H1 (cell line): ENCODE data around the gene STEAP4. TPM values are rescaled to one million over a fixed set of nuclear protein-coding genes. Genes with fewer than 3 reads are reported as not detected.
"Not testable (repeated sequence)": the region's sequence is repeated elsewhere in the genome, so short reads cannot be mapped to it uniquely, and the experiment has no call there.

ENCODE experiments used
- CTCF ChIA-PET: fragments of 300-600 bp; sonication (Branson Sonifier 250); formaldehyde crosslinking; loops from one replicate; lab custom pipeline; 2021; ENCODE audit not compliant: partially characterized antibody; lab: Charles Lee
- POLR2A ChIA-PET: fragments of 300-600 bp; sonication (Branson Sonifier 250); formaldehyde crosslinking; loops from one replicate; lab custom pipeline; 2021; ENCODE audit warnings: inconsistent platforms; ENCODE audit not compliant: partially characterized antibody; lab: Charles Lee
- DNase-seq, 2 experiments: peaks; one replicate each; pipeline versions ENCODE4 v3.0.0 to v3.0.0-alpha.2; 2010 to 2022; ENCODE audit warnings: low spot score in 2 of 2, low read depth in 1 of 2, mixed read lengths in 1 of 2
- FAIRE-seq: peaks from 2 replicates; lab custom pipeline; 2011; peaks lifted over from hg19 to GRCh38; lab: Jason Lieb, UNC
- H2AFZ ChIP-seq: 2 replicates; pipeline ENCODE4 v1.8.1; 2012; ENCODE audit warnings: low read length, inconsistent platforms
- H2AK5ac ChIP-seq: 2 replicates; pipeline ENCODE4 v1.6.1; 2013; ENCODE audit warnings: low read depth, low read length
- H2BK120ac ChIP-seq: replicated peaks from 2 replicates; pipeline ENCODE3; 2013; ENCODE audit warnings: low read depth, low read length, inconsistent platforms
- H2BK12ac ChIP-seq: 2 replicates; pipeline ENCODE4 v1.6.1; 2013; ENCODE audit warnings: low read depth, low read length
- H2BK15ac ChIP-seq: 2 replicates; pipeline ENCODE4 v1.6.1; 2013; ENCODE audit warnings: low read length
- H2BK20ac ChIP-seq: 2 replicates; pipeline ENCODE4 v1.6.1; 2013; ENCODE audit warnings: low read length
- H2BK5ac ChIP-seq: 2 replicates; pipeline ENCODE4 v1.6.1; 2013; ENCODE audit warnings: low read depth, low read length
- H3K14ac ChIP-seq: 2 replicates; pipeline ENCODE4 v1.6.1; 2013; ENCODE audit warnings: inconsistent platforms; ENCODE audit not compliant: insufficient read length
- H3K18ac ChIP-seq: 2 replicates; pipeline ENCODE4 v1.6.1; 2013; ENCODE audit warnings: low read length; ENCODE audit errors: extremely low read depth
- H3K23ac ChIP-seq: 2 replicates; pipeline ENCODE4 v1.6.1; 2013; ENCODE audit warnings: inconsistent platforms; ENCODE audit not compliant: insufficient read length
- H3K23me2 ChIP-seq: 2 replicates; pipeline ENCODE4 v1.6.1; 2013; ENCODE audit warnings: low read depth, low read length
- H3K27ac ChIP-seq: 2 replicates; pipeline ENCODE4 v1.6.1; 2011; ENCODE audit warnings: low read depth, low read length, inconsistent platforms
- H3K27me3 ChIP-seq, 4 experiments: replicated peaks in 1 of 4; 1 replicate in 1 of 4; 2 replicates in 3 of 4; pipeline versions ENCODE4 v1.6.1 to v1.8.1; 2011 to 2013; ENCODE audit warnings: low read length in 3 of 4, mild to moderate bottlenecking in 3 of 4, inconsistent platforms in 2 of 4, mixed read lengths in 2 of 4, moderate library complexity in 1 of 4; ENCODE audit not compliant: control insufficient read depth in 3 of 4, insufficient read depth in 3 of 4; ENCODE audit errors: extremely low read depth in 1 of 4
- H3K36me3 ChIP-seq, 4 experiments: 2 replicates each; pipeline versions ENCODE4 v1.6.1 to v1.8.1; 2011 to 2013; ENCODE audit warnings: mild to moderate bottlenecking in 4 of 4, low read length in 3 of 4, moderate library complexity in 2 of 4, control low read depth in 1 of 4, inconsistent platforms in 1 of 4; ENCODE audit not compliant: insufficient read depth in 4 of 4, control insufficient read depth in 2 of 4
- H3K4ac ChIP-seq: replicated peaks from 2 replicates; pipeline ENCODE3; 2013; ENCODE audit warnings: low read length, low read depth, mixed read lengths, inconsistent platforms; ENCODE audit not compliant: insufficient read length
- H3K4me1 ChIP-seq, 4 experiments: replicated peaks in 1 of 4; 1 replicate in 1 of 4; 2 replicates in 3 of 4; pipeline versions ENCODE4 v1.6.1 to v1.8.1; 2011 to 2013; ENCODE audit warnings: low read length in 3 of 4, inconsistent platforms in 2 of 4, mixed read lengths in 1 of 4; ENCODE audit not compliant: insufficient read depth in 4 of 4, control insufficient read depth in 3 of 4
- H3K4me2 ChIP-seq, 2 experiments: 2 replicates each; pipeline versions ENCODE4 v1.6.1 to v1.8.1; 2011 to 2013; ENCODE audit warnings: low read depth in 2 of 2, low read length in 2 of 2, control low read depth in 1 of 2, inconsistent platforms in 1 of 2, mild to moderate bottlenecking in 1 of 2; ENCODE audit not compliant: insufficient read depth in 1 of 2
- H3K4me3 ChIP-seq, 4 experiments: fragments of 200-600, 300-600 bp in 1 of 4; sonication (generic), shearing (Covaris generic), sonication (Bioruptor Twin) in 1 of 4; 2 replicates each; pipeline versions ENCODE4 v1.5.1 to v1.8.1; 2011 to 2016; ENCODE audit warnings: low read length in 4 of 4, low read depth in 3 of 4, control low read depth in 2 of 4, inconsistent platforms in 2 of 4, mild to moderate bottlenecking in 2 of 4, mixed read lengths in 1 of 4, moderate library complexity in 1 of 4; ENCODE audit not compliant: insufficient read depth in 2 of 4; ENCODE audit errors: extremely low read depth in 1 of 4
- H3K56ac ChIP-seq: replicated peaks from 2 replicates; pipeline ENCODE3; 2013; ENCODE audit warnings: low read depth, mild to moderate bottlenecking, mixed read lengths, low read length, inconsistent platforms; ENCODE audit not compliant: insufficient read length
- H3K79me1 ChIP-seq: 2 replicates; pipeline ENCODE4 v1.6.1; 2013; ENCODE audit warnings: low read depth, low read length, control low read depth
- H3K79me2 ChIP-seq, 2 experiments: 2 replicates each; pipeline versions ENCODE4 v1.6.1 to v1.8.1; 2012 to 2013; ENCODE audit warnings: low read length in 2 of 2, mild to moderate bottlenecking in 2 of 2, inconsistent platforms in 1 of 2; ENCODE audit not compliant: insufficient read depth in 2 of 2, control insufficient read depth in 1 of 2
- H3K9ac ChIP-seq, 4 experiments: replicated peaks in 1 of 4; 1 replicate in 1 of 4; 2 replicates in 3 of 4; pipeline versions ENCODE4 v1.6.1 to v1.8.1; 2011 to 2013; ENCODE audit warnings: low read depth in 3 of 4, low read length in 3 of 4, control low read depth in 2 of 4, mild to moderate bottlenecking in 2 of 4, moderate library complexity in 2 of 4, inconsistent platforms in 1 of 4; ENCODE audit errors: extremely low read depth in 1 of 4
- H3K9me3 ChIP-seq, 2 experiments: 2 replicates each; pipeline versions ENCODE4 v1.6.1 to v1.8.1; 2012 to 2013; ENCODE audit warnings: mild to moderate bottlenecking in 2 of 2, moderate library complexity in 2 of 2, control low read depth in 1 of 2, inconsistent platforms in 1 of 2, low read depth in 1 of 2, low read length in 1 of 2, mixed read lengths in 1 of 2; ENCODE audit not compliant: insufficient read depth in 2 of 2
- H4K20me1 ChIP-seq, 2 experiments: replicated peaks in 1 of 2; 2 replicates each; pipeline versions ENCODE3 to v1.8.1; 2011 to 2013; ENCODE audit warnings: inconsistent platforms in 2 of 2, low read length in 2 of 2, mild to moderate bottlenecking in 1 of 2; ENCODE audit not compliant: insufficient read depth in 2 of 2, control insufficient read depth in 1 of 2
- H4K5ac ChIP-seq: 2 replicates; pipeline ENCODE4 v1.6.1; 2013; ENCODE audit warnings: low read length, low read depth, mixed read lengths, inconsistent platforms; ENCODE audit not compliant: insufficient read length
- H4K8ac ChIP-seq: 2 replicates; pipeline ENCODE4 v1.8.0; 2013; ENCODE audit warnings: mild to moderate bottlenecking, moderate library complexity, low read length, inconsistent platforms; ENCODE audit not compliant: insufficient read depth; ENCODE audit errors: extremely low read depth
- H4K91ac ChIP-seq: replicated peaks from 2 replicates; pipeline ENCODE3; 2013; ENCODE audit warnings: low read length, mixed read lengths, inconsistent platforms; ENCODE audit not compliant: insufficient read length
- WGBS, 2 experiments: shearing (Covaris generic) in 1 of 2; methylation state at CpG; one replicate each; pipeline versions ENCODE4 v1.1.6 to v1.1.7; 2013 to 2015; ENCODE audit warnings: low lambda C conversion rate in 2 of 2, mixed read lengths in 2 of 2, inconsistent platforms in 1 of 2, low coverage in 1 of 2, missing lambda C conversion rate in 1 of 2; ENCODE audit not compliant: insufficient replicate concordance in 2 of 2, insufficient coverage in 1 of 2, insufficient read length in 1 of 2; ENCODE audit errors: extremely low coverage in 1 of 2, missing lambda C conversion rate in 1 of 2; 5-methylcytosine and 5-hydroxymethylcytosine counted together
- polyA plus RNA-seq, 7 experiments: library from polyadenylated mRNA; depleted of rRNA in 3 of 7; stranded (reverse) in 5 of 7; unstranded in 2 of 7; fragments of >200 nt in 5 of 7; fragments of 200-250 nt in 2 of 7; gene quantifications; 1 replicate in 5 of 7; 2 replicates in 1 of 7; 4 replicates in 1 of 7; pipeline versions ENCODE4 v1.2.1 to v1.2.3, GENCODE V29; 2011 to 2013; ENCODE audit warnings: missing spikeins in 2 of 7, mixed read lengths in 2 of 7
- total RNA-seq: library from RNA; stranded (reverse); fragmentation: NEBNext Ultra II Directional; extraction: Animal tissue kit (Norgen Biotek cat#: 25700); gene quantifications from 2 replicates; pipeline ENCODE4 v1.2.1, GENCODE V29; 2021

Gene STEAP4
- total and polyA plus RNA-seq, 2 of the 8 experiments (the other 6 are each of a cell fraction or from before 2014, with no cell fraction given) = under 0.01 TPM; not detected in 1

DNA sequence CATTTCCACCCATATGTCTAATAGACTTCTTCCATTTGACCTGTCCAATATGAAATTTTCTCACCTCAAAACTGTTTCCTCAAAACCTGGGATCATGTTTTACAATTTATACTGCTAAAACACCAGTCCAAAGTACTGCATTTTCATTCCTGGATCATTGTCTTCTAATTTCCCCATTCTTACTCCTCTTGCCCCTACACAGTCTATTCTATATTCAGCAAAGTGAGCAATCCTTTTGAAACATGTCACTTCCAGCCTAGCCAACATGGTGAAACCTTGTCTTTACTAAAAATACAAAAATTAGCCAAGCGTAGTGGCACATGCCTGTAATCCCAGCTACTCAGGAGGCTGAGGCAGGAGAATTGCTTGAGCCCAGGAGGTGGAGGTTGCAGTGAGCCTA is 48.4 kb downstream of the STEAP4 start:
- H2BK12ac ChIP-seq, H3K23me2 ChIP-seq, H2BK20ac ChIP-seq, H3K4me2 ChIP-seq, H2BK120ac ChIP-seq, H3K36me3 ChIP-seq, H3K27me3 ChIP-seq, H3K4me1 ChIP-seq, H3K9ac ChIP-seq, H3K18ac ChIP-seq, H2AK5ac ChIP-seq, H2BK5ac ChIP-seq, DNase-seq, H3K27ac ChIP-seq, H4K5ac ChIP-seq, H4K20me1 ChIP-seq, H3K79me2 ChIP-seq, H3K9me3 ChIP-seq, H3K14ac ChIP-seq, H2AFZ ChIP-seq, POLR2A ChIA-PET, H3K79me1 ChIP-seq, H4K91ac ChIP-seq, H2BK15ac ChIP-seq, H3K56ac ChIP-seq, H3K23ac ChIP-seq, H3K4ac ChIP-seq, H3K4me3 ChIP-seq, FAIRE-seq, H4K8ac ChIP-seq: not testable (repeated sequence)
- CTCF ChIA-PET = interaction anchor here (0.7 to 2.4 kb wide), 3 partner anchors 16 to 575 kb away, joined by 3 to 7 read pairs (median 4); no protein-coding TSS in a partner anchor
- WGBS, 2 experiments = 100% methylated on average over 1 of the region's 1 CpG; no CpG with 5 or more reads in 1 of the 2 experiments
